Measurements from ENCODE around the gene CDK14.
A peak's percentile ranks its signal among the peaks of the same experiment; 100 is the strongest.

Gene CDK14

GRCh38 chr7:90966346-90966745 lies 370.2 kb downstream of the CDK14 start:
- no peak for DNase-seq

DNA sequence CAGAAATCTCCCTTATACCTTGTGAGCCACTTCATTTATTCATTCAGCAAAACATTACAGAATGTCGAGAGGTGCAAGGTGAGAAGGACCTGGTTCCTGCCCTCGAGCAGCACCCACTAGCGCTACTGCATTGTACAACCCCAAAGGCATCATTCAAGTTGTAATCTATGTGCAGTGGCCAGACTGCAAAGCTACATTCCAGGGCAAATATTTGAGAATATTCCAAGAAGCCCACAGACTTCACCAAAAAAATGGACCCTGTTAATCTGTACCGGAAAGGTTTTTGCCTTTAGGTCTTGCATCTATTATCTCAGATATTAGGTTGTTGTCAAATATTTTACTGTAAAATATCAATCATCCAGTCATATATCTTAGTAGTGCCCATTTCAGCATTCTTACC lies 372.8 kb downstream of the CDK14 start:
- no peak for DNase-seq

DNA sequence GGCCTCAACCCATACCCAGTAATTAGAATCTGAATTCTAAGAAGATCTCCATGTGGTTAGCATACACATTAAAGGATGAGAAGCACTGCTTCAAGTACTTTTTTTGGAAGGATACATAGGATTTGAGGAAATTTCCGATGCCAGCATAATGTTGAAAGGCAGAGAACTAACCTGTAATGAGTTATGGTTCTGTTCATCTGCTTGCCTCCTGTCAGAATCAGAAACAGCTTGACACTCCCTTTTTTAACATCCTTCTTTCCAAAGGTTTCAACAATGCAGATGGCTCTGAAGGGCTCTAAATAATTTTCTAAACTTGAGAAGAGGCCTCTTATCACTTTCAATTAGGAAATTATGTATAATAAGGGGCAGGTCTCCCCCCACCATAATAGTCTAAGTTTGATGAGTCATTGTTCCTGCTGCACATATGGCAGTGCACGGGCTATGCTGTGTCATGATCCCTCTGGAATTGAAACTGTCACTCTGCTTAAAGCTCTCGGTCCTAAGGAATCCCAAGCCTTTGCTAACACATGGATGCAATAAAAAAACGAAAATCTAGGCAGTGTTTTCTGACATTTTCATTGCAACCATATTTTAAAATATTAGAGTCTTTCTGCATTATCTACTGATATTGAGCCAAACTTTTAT lies 376.9 kb downstream of the CDK14 start:
- DNase-seq, result no peak

DNA sequence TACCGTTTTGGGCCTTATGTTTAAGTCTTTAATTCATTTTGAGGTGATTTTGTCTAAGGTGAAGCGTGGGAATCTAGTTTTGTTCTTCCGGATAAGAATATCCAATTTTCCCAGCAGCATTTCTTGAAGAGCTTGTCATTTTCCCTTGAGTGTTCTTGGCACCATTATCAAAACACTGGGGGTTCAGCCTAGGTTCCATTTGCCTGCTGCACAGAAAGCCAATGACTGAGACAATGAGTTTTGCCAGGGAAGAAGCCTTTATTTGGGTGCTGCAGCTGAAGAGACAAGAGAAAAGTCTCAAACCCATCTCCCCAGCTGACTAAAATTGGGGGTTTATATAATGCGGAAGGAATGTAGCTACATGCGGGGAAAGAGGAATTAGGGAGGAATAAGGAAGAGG lies 380.9 kb downstream of the CDK14 start:
- DNase-seq, result no peak

- peak in 1 of 3 donors; percentile 6 for DNase-seq
Measured at GRCh38 chr7:90980545-90980944, 384.4 kb downstream of the CDK14 start.

- peak in 1 of 3 donors; percentile 6 for DNase-seq
Measured at GRCh38 chr7:90982228-90982627, 386.1 kb downstream of the CDK14 start.

DNA sequence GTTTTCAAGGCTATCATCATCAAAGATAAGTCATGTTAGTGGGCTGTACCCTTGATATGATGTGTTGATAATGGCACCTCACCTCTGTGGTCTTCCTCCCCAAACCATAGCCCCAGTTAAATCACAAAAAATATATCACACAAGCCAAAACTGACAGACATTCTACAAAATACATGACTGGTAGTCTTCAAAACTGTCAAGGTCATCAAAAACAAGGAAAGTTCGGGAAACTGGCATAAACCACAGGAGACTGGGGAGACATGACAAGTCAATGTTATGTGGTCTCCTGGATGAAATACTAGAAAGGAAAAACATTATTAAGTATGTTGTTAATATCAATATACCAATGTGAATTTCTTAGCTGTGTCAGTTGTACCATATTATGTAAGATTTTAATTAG lies 388.6 kb downstream of the CDK14 start:
- DNase-seq, result no peak

- DNase-seq, result no peak
Measured at GRCh38 chr7:90988516-90988915, 392.4 kb downstream of the CDK14 start.

GRCh38 chr7:90988996-90989765 lies 393.1 kb downstream of the CDK14 start:
- no peak for DNase-seq

- peak in 2 of 3 donors; percentile 22 to 41 for DNase-seq
Measured at GRCh38 chr7:90994121-90994520, 398.0 kb downstream of the CDK14 start.

- peak; percentile 73 to 88 (median 85) for DNase-seq
Measured at GRCh38 chr7:90994601-90995000, 398.5 kb downstream of the CDK14 start.

- DNase-seq, result no peak
Measured at GRCh38 chr7:90995996-90996395, 399.9 kb downstream of the CDK14 start.

DNA sequence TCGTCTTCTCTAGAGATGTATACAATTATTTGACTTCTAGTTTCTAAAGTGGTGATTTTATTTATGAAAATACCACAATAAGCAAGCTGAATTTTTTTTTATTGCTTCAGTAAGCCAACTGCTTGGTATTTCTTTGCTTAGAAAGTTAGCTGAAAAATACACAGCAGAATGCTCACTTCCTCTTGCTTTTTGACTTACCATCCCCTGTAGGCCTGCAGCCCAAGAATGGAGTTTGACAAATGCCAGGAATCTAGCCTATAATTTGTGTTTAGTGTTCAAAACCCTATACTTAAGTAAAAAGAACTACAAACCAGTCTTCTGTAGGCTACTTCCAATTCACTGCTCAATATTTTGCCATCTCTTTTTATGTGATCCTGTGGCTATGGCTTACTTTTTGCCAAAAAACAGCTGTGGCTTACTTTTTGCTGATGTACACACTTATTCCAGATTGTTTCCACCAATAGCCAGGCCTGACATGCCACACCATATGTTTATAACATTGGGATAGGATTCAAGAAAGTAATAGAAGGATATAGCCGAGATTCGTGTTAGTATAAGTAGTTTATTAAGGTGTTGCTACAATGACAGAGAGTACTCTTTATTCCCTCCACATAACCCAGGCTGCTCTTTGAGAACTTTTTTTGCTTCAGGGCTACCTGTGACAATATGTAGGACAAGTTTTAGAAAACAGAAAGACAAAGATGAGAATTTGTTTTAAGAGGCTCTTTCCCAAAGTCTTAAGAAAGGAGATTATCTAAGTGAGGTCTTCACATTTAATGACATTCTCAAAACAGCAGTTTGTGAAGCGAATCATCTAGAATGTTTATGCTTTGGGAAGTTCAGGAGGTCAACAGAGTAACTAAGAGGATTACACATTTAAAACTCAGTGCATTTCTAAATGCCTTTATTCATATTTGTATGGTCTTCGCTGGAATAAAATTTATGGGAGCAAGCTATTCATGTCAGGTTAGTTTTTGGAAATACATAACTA lies 404.2 kb downstream of the CDK14 start:
- no peak for DNase-seq

DNA sequence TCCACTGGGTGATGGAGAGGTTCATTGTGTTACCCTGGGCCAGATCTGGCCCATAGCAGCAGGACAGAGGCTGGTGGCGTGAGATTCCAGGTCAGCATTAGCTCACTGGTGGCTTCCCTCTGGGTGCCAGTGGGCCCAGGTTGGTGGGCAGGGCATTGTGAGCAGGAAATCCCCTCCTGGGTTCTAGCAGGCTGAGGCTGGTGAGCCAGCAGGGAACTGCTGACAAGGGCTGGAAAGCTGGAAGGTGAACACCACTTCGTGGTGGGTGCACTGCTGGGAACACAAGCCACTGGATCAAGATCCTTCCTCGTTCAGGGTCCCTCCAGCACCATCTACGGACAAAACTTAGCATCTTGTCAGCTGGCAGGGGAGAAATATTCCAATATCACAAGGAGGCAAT lies 408.9 kb downstream of the CDK14 start:
- no peak for DNase-seq

- no peak for DNase-seq
Measured at GRCh38 chr7:91005841-91006240, 409.7 kb downstream of the CDK14 start.

- no peak for DNase-seq
Measured at GRCh38 chr7:91007371-91007770, 411.2 kb downstream of the CDK14 start.

GRCh38 chr7:91013078-91013477 lies 417.0 kb downstream of the CDK14 start:
- DNase-seq, result peak in 1 of 3 donors; percentile 4

GRCh38 chr7:91019686-91020385 lies 423.7 kb downstream of the CDK14 start:
- no peak for DNase-seq

- peak in 1 of 3 donors; percentile 4 for DNase-seq
Measured at GRCh38 chr7:91020636-91021385, 424.7 kb downstream of the CDK14 start.

DNA sequence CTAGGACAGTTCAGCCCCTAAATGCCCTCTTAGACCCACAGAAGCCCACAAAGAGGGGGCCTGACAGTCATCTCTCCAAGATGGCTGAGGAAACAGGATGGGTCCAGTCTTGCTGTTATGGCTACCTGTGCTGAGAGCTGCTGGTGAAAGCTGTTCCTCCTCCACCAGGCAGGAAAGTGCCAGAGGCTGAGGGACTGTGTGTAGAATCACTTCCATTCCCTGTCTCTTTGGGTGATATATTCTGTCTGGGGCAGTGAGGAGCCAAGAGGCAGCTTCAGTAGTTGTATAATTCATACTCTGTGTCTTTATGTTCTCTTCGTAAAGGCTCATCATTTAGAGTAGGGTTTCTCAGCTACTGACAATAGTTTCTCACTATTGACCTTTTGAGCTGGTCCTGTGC lies 425.8 kb downstream of the CDK14 start:
- DNase-seq, result no peak

- DNase-seq, result no peak
Measured at GRCh38 chr7:91025906-91026390, 429.8 kb downstream of the CDK14 start.

GRCh38 chr7:91029688-91030087 lies 433.6 kb downstream of the CDK14 start:
- no peak for DNase-seq

All from suppressor macrophage treated with lipopolysaccharide for 1 hour (primary cell).